ENCODE measurements around the gene LRRC17.
"Not testable (repeated sequence)": the region's sequence is repeated elsewhere in the genome, so short reads cannot be mapped to it uniquely, and the experiment has no call there.

LRRC17 gene

GRCh38 chr7:102897856-102898531 lies 14.8 kb upstream of the LRRC17 start:
- DNase-seq: no peak

GRCh38 chr7:102898532-102898859 lies 14.3 kb upstream of the LRRC17 start:
- no peak for DNase-seq

- DNase-seq: not testable (repeated sequence)
These were observed 10.7 kb upstream of the LRRC17 start for GRCh38 chr7:102902052-102902451.

- DNase-seq: not testable (repeated sequence)
These were observed 9.2 kb upstream of the LRRC17 start for GRCh38 chr7:102903576-102903975.

- DNase-seq: no peak
These were observed 4.1 kb upstream of the LRRC17 start for GRCh38 chr7:102908676-102909075.

GRCh38 chr7:102913826-102914225 lies 1.0 kb downstream of the LRRC17 start:
- no peak for DNase-seq

- no peak for DNase-seq
These were observed 1.8 kb downstream of the LRRC17 start for GRCh38 chr7:102914585-102914984.

- DNase-seq: no peak
These were observed 3.6 kb downstream of the LRRC17 start for GRCh38 chr7:102916426-102916825.

- DNase-seq: no peak
These were observed 4.1 kb downstream of the LRRC17 start for GRCh38 chr7:102916881-102917280.

GRCh38 chr7:102917436-102918353 lies 4.9 kb downstream of the LRRC17 start:
- no peak for DNase-seq

- DNase-seq: no peak
These were observed 6.0 kb downstream of the LRRC17 start for GRCh38 chr7:102918845-102919244.

- DNase-seq: no peak
These were observed 13.4 kb downstream of the LRRC17 start for GRCh38 chr7:102925976-102926782.

- no peak for DNase-seq
These were observed 14.0 kb downstream of the LRRC17 start for GRCh38 chr7:102926783-102927140.

- no peak for DNase-seq
These were observed 14.6 kb downstream of the LRRC17 start for GRCh38 chr7:102927312-102927933.

GRCh38 chr7:102931757-102932156 lies 19.0 kb downstream of the LRRC17 start:
- DNase-seq: no peak

GRCh38 chr7:102933763-102934162 lies 21.0 kb downstream of the LRRC17 start:
- no peak for DNase-seq

- no peak for DNase-seq
These were observed 21.4 kb downstream of the LRRC17 start for GRCh38 chr7:102934239-102934638.

GRCh38 chr7:102934701-102935100 lies 21.9 kb downstream of the LRRC17 start:
- DNase-seq: no peak

- no peak for DNase-seq
These were observed 22.8 kb downstream of the LRRC17 start for GRCh38 chr7:102935450-102936115.

- DNase-seq: no peak
These were observed 25.9 kb downstream of the LRRC17 start for GRCh38 chr7:102938679-102939078.

GRCh38 chr7:102942181-102942866 lies 29.5 kb downstream of the LRRC17 start:
- no peak for DNase-seq

- DNase-seq: no peak
These were observed 30.1 kb downstream of the LRRC17 start for GRCh38 chr7:102942868-102943267.
